Lower leg skin (tissue), 4 donors: ENCODE results near the gene NT5DC1. TPM values are rescaled to one million over a fixed set of nuclear protein-coding genes. Genes with fewer than 3 reads are reported as not detected.

Experiments used
- DNase-seq, 2 donors: peaks; one replicate each; pipeline ENCODE4 v3.0.0-alpha.2; 2019; ENCODE audit warnings: low spot score in 2 of 2
- H3K4me3 ChIP-seq: fragments of 200-600 bp; sonication (generic); 2 replicates; pipeline ENCODE4 v1.5.1; 2017; ENCODE audit warnings: mild to moderate bottlenecking, low read depth; ENCODE audit not compliant: poor library complexity, severe bottlenecking
- POLR2A ChIP-seq, 2 donors: fragments of 450-650 bp; IDR thresholded peaks; one replicate each; pipeline ENCODE4 v1.6.1; 2016 to 2017; ENCODE audit warnings: antibody characterized with exemption in 2 of 2, mild to moderate bottlenecking in 1 of 2, moderate library complexity in 1 of 2
- WGBS, 2 donors: methylation state at CpG; one replicate each; pipeline ENCODE4 v1.1.5; 2018; 5-methylcytosine and 5-hydroxymethylcytosine counted together
- intact Hi-C: fragments of 100-400 bp; cut with DNase I; formaldehyde crosslinking; loops from one replicate; pipeline ENCODE4 v1.15.0; 2023; ENCODE audit warnings: low total_unique reads
- total RNA-seq, 4 donors: library from RNA; depleted of rRNA; stranded (reverse); fragments of >200 nt; gene quantifications; one replicate each; pipeline ENCODE4 v1.1.0, GENCODE V29; 2016
- TF ChIP-seq, protein P1 (sequence below), 3 donors: fragments of 450-650 bp; IDR thresholded peaks; one replicate each; pipeline ENCODE4 v1.5.1; 2016; ENCODE audit warnings: antibody characterized with exemption in 3 of 3, mild to moderate bottlenecking in 3 of 3, moderate library complexity in 2 of 3

Gene NT5DC1
- total RNA-seq, 4 donors from 2014 or later = 7.7 to 25.0 (median 12.3) TPM

DNA sequence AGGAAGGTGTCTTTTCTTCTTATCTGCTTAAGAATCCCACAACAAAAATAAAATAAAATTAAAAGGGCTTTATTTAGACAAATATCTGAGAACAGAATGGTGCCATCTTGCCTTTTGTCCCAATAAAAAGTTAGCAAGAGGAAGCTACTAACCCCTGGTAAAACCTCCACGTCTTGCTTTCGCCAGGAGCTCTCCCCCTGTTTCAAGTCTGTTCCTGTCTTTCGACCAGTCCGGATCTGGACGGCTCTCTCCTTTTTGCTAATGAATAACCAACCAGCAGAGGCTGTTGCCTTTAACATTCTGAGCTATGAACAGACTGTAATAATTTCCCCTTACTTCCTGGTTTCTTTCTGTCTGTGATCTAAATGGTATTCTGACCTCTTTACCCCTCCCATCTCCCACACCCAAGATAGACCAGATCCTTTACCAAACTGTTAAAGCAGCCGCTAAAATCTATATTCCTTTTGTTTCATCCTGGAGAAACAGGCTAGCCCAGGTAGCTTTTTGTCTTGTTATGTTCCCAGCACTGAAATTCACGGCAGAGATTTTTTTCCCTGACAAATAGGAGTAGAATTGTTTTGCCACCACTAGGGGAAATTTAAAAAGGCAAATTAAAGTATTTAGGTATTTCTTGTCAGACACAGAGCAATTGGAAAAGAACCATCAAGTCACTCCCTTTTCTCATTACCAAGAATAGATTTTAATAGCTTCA lies 39.9 kb upstream of the NT5DC1 start, which contains the start of gene FRK:
TSS of gene FRK (minus strand) at position 320 of the 712 bp plus-strand sequence. CDS start 580 bp downstream, outside the sequence.
- H3K4me3 ChIP-seq = peak within 1 kb of the TSS; percentile 5
- 19 to 21% methylated on average over 7 of the region's 7 CpGs for WGBS, 2 donors

DNA sequence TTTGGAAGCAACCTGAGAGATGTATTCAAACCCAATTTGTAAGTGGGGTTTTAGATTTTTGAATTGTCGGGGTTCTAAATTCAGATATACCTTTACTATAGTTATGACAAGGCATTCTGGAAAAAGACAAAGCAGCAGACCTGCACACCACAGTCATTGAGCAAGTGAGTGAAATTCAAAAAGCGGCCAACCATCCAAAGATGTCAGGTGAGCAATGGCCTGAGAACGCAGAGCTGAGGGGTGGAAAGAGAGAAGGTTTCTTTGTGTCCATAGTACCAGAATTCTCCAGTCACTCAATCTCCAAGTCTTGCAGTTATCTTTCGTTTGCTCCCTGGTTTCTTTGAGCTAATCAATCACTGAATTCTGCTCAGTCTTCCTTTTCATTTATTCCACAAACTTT lies 38.2 kb upstream of the NT5DC1 start:
- WGBS, 2 donors = 88 to 93% methylated on average over 4 of the region's 4 CpGs
- H3K4me3 ChIP-seq = no peak overlapping the region
- TF ChIP-seq POLR2A (IDR thresholded peaks at IDR 0.05) = no peak
- TF ChIP-seq, protein P1, sequence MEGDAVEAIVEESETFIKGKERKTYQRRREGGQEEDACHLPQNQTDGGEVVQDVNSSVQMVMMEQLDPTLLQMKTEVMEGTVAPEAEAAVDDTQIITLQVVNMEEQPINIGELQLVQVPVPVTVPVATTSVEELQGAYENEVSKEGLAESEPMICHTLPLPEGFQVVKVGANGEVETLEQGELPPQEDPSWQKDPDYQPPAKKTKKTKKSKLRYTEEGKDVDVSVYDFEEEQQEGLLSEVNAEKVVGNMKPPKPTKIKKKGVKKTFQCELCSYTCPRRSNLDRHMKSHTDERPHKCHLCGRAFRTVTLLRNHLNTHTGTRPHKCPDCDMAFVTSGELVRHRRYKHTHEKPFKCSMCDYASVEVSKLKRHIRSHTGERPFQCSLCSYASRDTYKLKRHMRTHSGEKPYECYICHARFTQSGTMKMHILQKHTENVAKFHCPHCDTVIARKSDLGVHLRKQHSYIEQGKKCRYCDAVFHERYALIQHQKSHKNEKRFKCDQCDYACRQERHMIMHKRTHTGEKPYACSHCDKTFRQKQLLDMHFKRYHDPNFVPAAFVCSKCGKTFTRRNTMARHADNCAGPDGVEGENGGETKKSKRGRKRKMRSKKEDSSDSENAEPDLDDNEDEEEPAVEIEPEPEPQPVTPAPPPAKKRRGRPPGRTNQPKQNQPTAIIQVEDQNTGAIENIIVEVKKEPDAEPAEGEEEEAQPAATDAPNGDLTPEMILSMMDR (IDR thresholded peaks at IDR 0.05) = no peak
- intact Hi-C loops = no loop called here
- DNase-seq = no peak

More for the DNA sequence above, 39.9 kb upstream of the NT5DC1 start, which contains the start of gene FRK:
- TF ChIP-seq POLR2A (IDR thresholded peaks at IDR 0.05) = no peak
- TF ChIP-seq, protein P1 (IDR thresholded peaks at IDR 0.05) = peak in 1 of 3 donors; percentile 6
- intact Hi-C loops = no loop called here
- DNase-seq = no peak

DNA sequence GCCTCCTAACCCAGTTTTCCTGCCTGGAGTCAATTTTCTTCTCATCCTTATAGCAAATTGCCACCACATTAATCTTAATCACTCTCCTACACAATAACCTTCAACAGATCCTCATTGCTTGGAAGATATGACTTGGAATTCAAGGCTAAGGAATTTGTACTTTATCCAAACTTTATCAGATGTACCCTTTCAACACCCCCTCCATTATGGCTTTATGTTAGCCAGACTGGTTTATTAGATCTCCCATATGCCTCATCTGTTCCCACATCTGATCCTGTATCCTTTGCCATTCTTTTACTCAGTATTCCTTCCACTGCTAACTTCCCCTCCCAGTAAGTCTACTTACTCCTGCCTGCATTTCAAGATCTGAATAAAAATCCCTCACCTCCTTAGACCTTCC lies 36.0 kb upstream of the NT5DC1 start:
- DNase-seq = no peak
- no peak overlapping the region for H3K4me3 ChIP-seq
- TF ChIP-seq, protein P1 (IDR thresholded peaks at IDR 0.05) = no peak
- TF ChIP-seq POLR2A (IDR thresholded peaks at IDR 0.05) = no peak
- intact Hi-C loops = no loop called here

DNA sequence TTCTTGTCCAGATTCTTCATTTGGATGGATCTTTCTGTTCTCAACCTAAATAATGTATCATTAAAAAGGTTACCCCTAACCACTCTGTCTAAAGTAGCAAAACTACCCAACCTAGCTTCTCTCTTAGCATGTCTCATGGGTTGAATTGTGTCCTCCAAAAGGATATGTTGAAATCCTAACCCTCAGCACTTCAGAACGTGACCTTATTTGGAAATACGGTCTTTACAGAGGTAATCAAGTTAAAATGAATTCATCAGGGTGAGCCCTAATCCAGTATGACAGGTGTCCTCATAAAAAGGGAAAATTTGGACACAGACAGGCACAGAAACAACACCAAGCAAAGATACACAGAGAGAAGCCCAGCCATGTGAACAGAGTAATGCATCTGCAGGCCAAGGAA lies 33.9 kb upstream of the NT5DC1 start:
- 92% methylated on average over 2 of the region's 2 CpGs for WGBS, 2 donors
- no peak for TF ChIP-seq POLR2A (IDR thresholded peaks at IDR 0.05)
- TF ChIP-seq, protein P1 (IDR thresholded peaks at IDR 0.05) = no peak
- DNase-seq = no peak
- intact Hi-C loops = no loop called here
- no peak overlapping the region for H3K4me3 ChIP-seq

DNA sequence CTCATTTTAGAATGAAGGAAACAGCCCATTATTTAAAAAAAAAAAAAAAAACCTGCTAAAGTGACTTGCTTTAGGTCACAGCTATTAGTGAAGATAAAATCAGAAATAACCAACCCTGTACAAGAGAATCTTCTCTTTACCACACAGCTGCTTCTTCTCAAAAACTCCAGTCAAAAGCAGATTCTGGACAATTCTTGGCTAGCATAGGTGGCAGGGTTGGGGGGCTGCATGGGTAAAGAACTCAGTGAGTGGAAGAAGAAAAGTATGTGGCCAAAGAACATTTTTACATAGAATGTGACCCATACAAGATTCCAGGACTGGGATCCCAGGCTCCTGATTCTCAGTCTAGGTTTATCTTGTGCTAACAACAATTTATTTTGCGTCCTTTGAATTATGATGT lies 30.6 kb upstream of the NT5DC1 start:
- no peak overlapping the region for H3K4me3 ChIP-seq
- no peak for TF ChIP-seq POLR2A (IDR thresholded peaks at IDR 0.05)
- TF ChIP-seq, protein P1 (IDR thresholded peaks at IDR 0.05) = no peak
- WGBS, 2 donors = 96% methylated on average over 1 of the region's 1 CpG
- no peak for DNase-seq
- intact Hi-C loops = no loop called here
